ENCODE results near the gene MSI2.

MSI2 gene

DNA sequence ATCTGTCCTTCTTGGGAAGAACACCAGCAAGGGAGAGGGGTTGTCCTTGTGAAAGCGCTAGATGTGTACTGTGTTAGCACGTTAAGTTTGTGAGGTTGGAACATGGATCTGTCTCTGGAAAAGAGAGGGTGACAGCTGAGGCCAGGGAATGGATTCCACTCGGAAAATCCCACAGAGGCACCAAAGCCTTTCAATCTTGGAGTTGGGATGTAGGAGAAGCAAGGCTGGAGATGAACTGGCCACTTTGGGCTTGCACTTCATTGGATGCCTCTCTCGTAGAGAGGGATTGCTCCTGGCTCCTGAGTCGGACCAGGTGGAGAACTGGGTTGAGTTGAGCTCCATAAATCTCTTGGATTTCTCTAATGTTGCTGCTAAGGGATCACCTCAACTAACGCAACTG lies 421.5 kb downstream of the MSI2 start:
- Histone ChIP-seq H4K20me1 (ENCODE audit: insufficient read depth, low read length, poor library complexity, severe bottlenecking) (no peaks in the 10 kb centered on the region), H3K9ac (ENCODE audit: low read depth, low read length, poor library complexity, severe bottlenecking) (no peak overlapping the region), H3K9me2 (replicated peaks; ENCODE audit: low read depth, low read length) (no peaks in the 10 kb centered on the region), H3K4me1 (ENCODE audit: insufficient read depth, low read length, poor library complexity, severe bottlenecking) (no peaks in the 10 kb centered on the region), H3K9me3 (ENCODE audit: insufficient read depth, low read depth, low read length) (no peaks in the 10 kb centered on the region), H3K4me3 (ENCODE audit: low read length, poor library complexity, severe bottlenecking) (no peak overlapping the region), H3F3A (ENCODE audit: low read depth) (no peaks in the 10 kb centered on the region; the same call in 1 of the 2 replicates), H2AFZ (ENCODE audit: low read length) (no peak overlapping the region), H3K4me2 (ENCODE audit: low read depth, low read length, poor library complexity, severe bottlenecking) (no peak overlapping the region), H3K36me3 (ENCODE audit: insufficient read depth, low read length) (peaks cover 64% of the 10 kb centered on the region), H3K79me2 (ENCODE audit: insufficient read depth, low read length) (no peaks in the 10 kb centered on the region), H3K27me3 (ENCODE audit: insufficient read depth, low read length, poor library complexity, severe bottlenecking) (no peaks in the 10 kb centered on the region)
- TF ChIP-seq EZH2phosphoT487 (IDR thresholded peaks at IDR 0.05; ENCODE audit: borderline replicate concordance), result no peak
- TF ChIP-seq, protein P1, sequence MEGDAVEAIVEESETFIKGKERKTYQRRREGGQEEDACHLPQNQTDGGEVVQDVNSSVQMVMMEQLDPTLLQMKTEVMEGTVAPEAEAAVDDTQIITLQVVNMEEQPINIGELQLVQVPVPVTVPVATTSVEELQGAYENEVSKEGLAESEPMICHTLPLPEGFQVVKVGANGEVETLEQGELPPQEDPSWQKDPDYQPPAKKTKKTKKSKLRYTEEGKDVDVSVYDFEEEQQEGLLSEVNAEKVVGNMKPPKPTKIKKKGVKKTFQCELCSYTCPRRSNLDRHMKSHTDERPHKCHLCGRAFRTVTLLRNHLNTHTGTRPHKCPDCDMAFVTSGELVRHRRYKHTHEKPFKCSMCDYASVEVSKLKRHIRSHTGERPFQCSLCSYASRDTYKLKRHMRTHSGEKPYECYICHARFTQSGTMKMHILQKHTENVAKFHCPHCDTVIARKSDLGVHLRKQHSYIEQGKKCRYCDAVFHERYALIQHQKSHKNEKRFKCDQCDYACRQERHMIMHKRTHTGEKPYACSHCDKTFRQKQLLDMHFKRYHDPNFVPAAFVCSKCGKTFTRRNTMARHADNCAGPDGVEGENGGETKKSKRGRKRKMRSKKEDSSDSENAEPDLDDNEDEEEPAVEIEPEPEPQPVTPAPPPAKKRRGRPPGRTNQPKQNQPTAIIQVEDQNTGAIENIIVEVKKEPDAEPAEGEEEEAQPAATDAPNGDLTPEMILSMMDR (conservative IDR thresholded peaks at IDR 0.05; ENCODE audit: low read length), result no peak

DNA sequence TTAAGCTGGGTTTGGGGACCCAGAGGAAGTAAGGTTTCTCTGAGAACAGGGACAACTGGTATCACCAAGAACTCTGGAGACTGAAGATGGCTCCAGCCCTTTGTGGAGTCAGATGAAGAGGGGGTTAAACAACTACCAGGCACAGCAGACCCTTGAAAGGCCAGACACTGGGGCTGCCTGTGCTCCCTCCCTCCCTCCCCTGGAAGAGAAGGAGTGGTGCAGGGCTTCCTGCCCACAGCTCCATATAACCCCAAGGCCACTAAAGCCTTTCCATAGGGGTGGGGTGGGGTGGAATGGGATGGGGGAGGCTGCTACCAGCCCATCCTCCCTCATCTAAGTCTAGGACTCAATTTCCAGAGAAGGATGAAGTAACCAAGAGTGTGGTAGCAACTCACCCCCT lies 422.1 kb downstream of the MSI2 start:
- Histone ChIP-seq H3K9ac (ENCODE audit: low read depth, low read length, poor library complexity, severe bottlenecking) (no peak overlapping the region), H3F3A (ENCODE audit: low read depth) (no peaks in the 10 kb centered on the region; the same call in 1 of the 2 replicates), H3K9me2 (replicated peaks; ENCODE audit: low read depth, low read length) (no peaks in the 10 kb centered on the region), H3K36me3 (ENCODE audit: insufficient read depth, low read length) (peaks cover 64% of the 10 kb centered on the region), H3K79me2 (ENCODE audit: insufficient read depth, low read length) (no peaks in the 10 kb centered on the region), H3K4me1 (ENCODE audit: insufficient read depth, low read length, poor library complexity, severe bottlenecking) (no peaks in the 10 kb centered on the region), H4K20me1 (ENCODE audit: insufficient read depth, low read length, poor library complexity, severe bottlenecking) (no peaks in the 10 kb centered on the region), H3K4me2 (ENCODE audit: low read depth, low read length, poor library complexity, severe bottlenecking) (no peak overlapping the region), H3K9me3 (ENCODE audit: insufficient read depth, low read depth, low read length) (no peaks in the 10 kb centered on the region), H3K4me3 (ENCODE audit: low read length, poor library complexity, severe bottlenecking) (no peak overlapping the region), H2AFZ (ENCODE audit: low read length) (no peak overlapping the region), H3K27me3 (ENCODE audit: insufficient read depth, low read length, poor library complexity, severe bottlenecking) (no peaks in the 10 kb centered on the region)
- TF ChIP-seq EZH2phosphoT487 (IDR thresholded peaks at IDR 0.05; ENCODE audit: borderline replicate concordance), result no peak
- TF ChIP-seq, protein P1 (conservative IDR thresholded peaks at IDR 0.05; ENCODE audit: low read length), result no peak

DNA sequence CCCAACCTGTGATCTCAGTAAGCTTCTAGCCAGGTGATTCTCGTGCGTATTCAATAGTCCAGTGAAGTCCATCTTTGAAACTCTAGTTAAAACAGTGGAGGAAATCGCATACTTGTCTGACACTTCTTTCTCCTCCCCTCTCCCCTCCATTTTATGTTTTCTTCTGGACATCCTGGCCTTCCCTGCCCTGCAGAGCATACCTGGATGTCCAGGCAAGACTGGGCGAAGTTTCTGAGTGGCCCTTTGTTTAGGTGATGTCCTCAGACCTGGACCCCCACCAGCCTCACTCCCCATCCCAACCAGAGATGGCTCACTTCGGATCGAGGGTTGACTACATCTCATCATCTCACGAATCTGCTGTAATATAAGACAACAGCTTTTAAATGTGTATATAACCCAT lies 423.0 kb downstream of the MSI2 start:
- no peaks in the 10 kb centered on the region for H3K9me3 ChIP-seq (ENCODE audit: insufficient read depth, low read depth, low read length)
- H3K9ac ChIP-seq (ENCODE audit: low read depth, low read length, poor library complexity, severe bottlenecking), result no peak overlapping the region
- H3K27me3 ChIP-seq (ENCODE audit: insufficient read depth, low read length, poor library complexity, severe bottlenecking), result no peaks in the 10 kb centered on the region
- H3K9me2 ChIP-seq (replicated peaks; ENCODE audit: low read depth, low read length), result no peaks in the 10 kb centered on the region
- no peaks in the 10 kb centered on the region; the same call in 1 of the 2 replicates for H3F3A ChIP-seq (ENCODE audit: low read depth)
- no peak overlapping the region for H3K4me3 ChIP-seq (ENCODE audit: low read length, poor library complexity, severe bottlenecking)
- no peaks in the 10 kb centered on the region for H3K4me1 ChIP-seq (ENCODE audit: insufficient read depth, low read length, poor library complexity, severe bottlenecking)
- H3K79me2 ChIP-seq (ENCODE audit: insufficient read depth, low read length), result no peaks in the 10 kb centered on the region
- H4K20me1 ChIP-seq (ENCODE audit: insufficient read depth, low read length, poor library complexity, severe bottlenecking), result no peaks in the 10 kb centered on the region
- no peak for TF ChIP-seq EZH2phosphoT487 (IDR thresholded peaks at IDR 0.05; ENCODE audit: borderline replicate concordance)
- TF ChIP-seq, protein P1 (conservative IDR thresholded peaks at IDR 0.05; ENCODE audit: low read length), result no peak
- no peak overlapping the region for H2AFZ ChIP-seq (ENCODE audit: low read length)
- peaks cover 66% of the 10 kb centered on the region for H3K36me3 ChIP-seq (ENCODE audit: insufficient read depth, low read length)
- no peak overlapping the region for H3K4me2 ChIP-seq (ENCODE audit: low read depth, low read length, poor library complexity, severe bottlenecking)
